ENCODE measurements around the gene ATP5MC3.
A peak's percentile ranks its signal among the peaks of the same experiment; 100 is the strongest.

ATP5MC3 gene

GRCh38 chr2:175167792-175168563 is 13.5 kb downstream of the ATP5MC3 start, which contains the start of gene ATF2:
ATF2 (minus strand) TSS chr2:175168203; CDS start chr2:175136443, 31,760 bp downstream.
- DNase-seq (ENCODE audit: low spot score) = peak; percentile 98

GRCh38 chr2:175167076-175167791 is 14.3 kb downstream of the ATP5MC3 start:
- peak; percentile 52 for DNase-seq (ENCODE audit: low spot score)

- DNase-seq (ENCODE audit: low spot score) = peak; percentile 17
These were observed 15.2 kb downstream of the ATP5MC3 start for GRCh38 chr2:175166216-175166824.

- no peak for DNase-seq (ENCODE audit: low spot score)
These were observed 17.3 kb downstream of the ATP5MC3 start for GRCh38 chr2:175164235-175164634.

GRCh38 chr2:175158894-175159293 is 22.6 kb downstream of the ATP5MC3 start:
- no peak for DNase-seq (ENCODE audit: low spot score)

- DNase-seq (ENCODE audit: low spot score) = no peak
These were observed 25.0 kb downstream of the ATP5MC3 start for GRCh38 chr2:175156534-175156933.

GRCh38 chr2:175154661-175155082 is 26.8 kb downstream of the ATP5MC3 start:
- no peak for DNase-seq (ENCODE audit: low spot score)

GRCh38 chr2:175152242-175152641 is 29.3 kb downstream of the ATP5MC3 start:
- DNase-seq (ENCODE audit: low spot score) = no peak

- DNase-seq (ENCODE audit: low spot score) = no peak
These were observed 29.7 kb downstream of the ATP5MC3 start for GRCh38 chr2:175151791-175152190.

- DNase-seq (ENCODE audit: low spot score) = no peak
These were observed 34.3 kb downstream of the ATP5MC3 start for GRCh38 chr2:175147186-175147585.

GRCh38 chr2:175143678-175144077 is 37.8 kb downstream of the ATP5MC3 start:
- DNase-seq (ENCODE audit: low spot score) = no peak

GRCh38 chr2:175143191-175143590 is 38.3 kb downstream of the ATP5MC3 start:
- no peak for DNase-seq (ENCODE audit: low spot score)

GRCh38 chr2:175140332-175140731 is 41.2 kb downstream of the ATP5MC3 start:
- no peak for DNase-seq (ENCODE audit: low spot score)

GRCh38 chr2:175137793-175138192 is 43.7 kb downstream of the ATP5MC3 start:
- no peak for DNase-seq (ENCODE audit: low spot score)

GRCh38 chr2:175136334-175137215 is 44.9 kb downstream of the ATP5MC3 start:
- DNase-seq (ENCODE audit: low spot score) = no peak

- DNase-seq (ENCODE audit: low spot score) = no peak
These were observed 45.6 kb downstream of the ATP5MC3 start for GRCh38 chr2:175135862-175136261.

- no peak for DNase-seq (ENCODE audit: low spot score)
These were observed 46.3 kb downstream of the ATP5MC3 start for GRCh38 chr2:175135177-175135576.

- no peak for DNase-seq (ENCODE audit: low spot score)
These were observed 50.3 kb downstream of the ATP5MC3 start for GRCh38 chr2:175131252-175131651.

- DNase-seq (ENCODE audit: low spot score) = no peak
These were observed 54.8 kb downstream of the ATP5MC3 start for GRCh38 chr2:175126661-175127060.
